ENCODE results near the gene RANBP10.
"Not testable (repeated sequence)": the region's sequence is repeated elsewhere in the genome, so short reads cannot be mapped to it uniquely, and the experiment has no call there.

The RANBP10 gene

DNA sequence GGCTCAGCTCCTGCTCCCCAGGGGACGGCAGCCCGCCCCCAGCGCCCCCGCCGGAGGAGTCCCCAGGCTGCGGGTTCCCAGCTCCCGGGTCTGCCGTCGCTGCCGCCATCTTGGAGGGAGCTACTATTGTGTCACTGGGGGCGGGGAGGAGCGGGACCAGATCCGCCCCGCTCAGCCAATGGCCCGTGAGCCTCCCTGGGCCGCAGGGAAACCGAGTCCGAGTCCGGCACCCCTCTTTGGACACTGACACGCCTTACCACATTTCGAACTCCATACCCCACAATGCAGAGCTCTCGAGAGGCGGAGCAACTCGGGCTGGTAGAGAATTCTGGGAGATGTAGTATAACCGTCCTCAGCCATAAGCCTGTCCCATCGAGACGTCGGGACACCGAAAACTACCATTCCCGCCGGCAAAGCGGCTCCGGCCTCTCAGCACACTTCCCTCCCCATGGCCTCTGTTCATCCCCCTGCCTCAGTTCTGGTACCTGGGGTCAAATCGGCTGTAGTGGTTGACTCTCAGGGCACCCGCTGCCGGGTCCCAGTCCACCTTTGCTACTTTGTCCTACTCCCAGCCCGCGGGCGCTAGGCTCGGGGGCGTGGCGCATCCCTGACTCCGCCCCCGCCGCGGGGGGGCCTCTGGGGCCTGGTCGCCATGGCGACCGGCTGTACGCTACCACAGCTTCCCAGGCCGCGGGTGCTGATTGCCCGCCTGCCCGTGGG lies at the start of gene RANBP10, which contains the start of gene TSNAXIP1:
Gene RANBP10, minus strand, starts transcription at position 133 of the 720 bp plus-strand sequence. Its CDS starts 24 bp downstream, at position 109.
Gene TSNAXIP1, plus strand, starts transcription at position 462 of the 720 bp plus-strand sequence. CDS start 261 bp downstream, outside the sequence.
- DNase-seq: peak; percentile 93

DNA sequence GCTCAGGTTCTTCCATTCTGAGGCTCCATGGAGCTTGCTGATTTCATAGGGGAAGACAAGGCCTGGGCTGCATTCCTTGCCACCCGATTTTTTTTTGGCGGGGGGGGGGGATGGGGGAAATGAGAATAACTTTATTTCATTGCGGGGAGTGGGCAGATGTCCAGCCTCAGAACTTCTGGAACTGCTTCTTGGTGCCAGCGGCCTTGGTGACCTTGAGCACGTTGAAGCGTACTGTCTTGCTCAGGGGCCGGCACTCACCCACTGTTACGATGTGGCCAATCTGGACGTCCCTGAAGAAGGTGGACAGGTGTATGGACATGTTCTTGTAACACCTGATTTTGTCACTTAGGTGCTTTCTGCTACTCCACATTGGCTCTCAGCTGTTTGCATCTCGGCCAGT lies 49.4 kb upstream of the RANBP10 start:
- DNase-seq: no peak

DNA sequence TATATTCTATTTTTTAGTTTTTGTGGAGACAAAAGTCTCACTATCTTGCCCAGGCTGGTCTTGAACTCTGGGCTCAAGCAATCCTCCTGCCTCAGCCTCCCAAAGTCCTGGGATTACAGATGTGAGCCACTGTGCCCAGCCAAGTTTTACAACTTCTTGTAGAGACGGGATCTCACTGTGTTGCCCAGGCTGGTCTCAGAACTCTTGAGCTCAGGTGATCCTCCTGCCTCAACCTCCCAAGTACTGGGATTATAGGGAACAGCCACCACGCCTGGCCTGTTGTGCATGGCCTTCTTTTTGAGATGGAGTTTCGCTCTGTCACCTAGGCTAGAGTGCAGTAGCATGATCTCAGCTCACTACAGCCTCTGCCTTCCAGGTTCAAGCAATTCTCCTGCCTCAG lies 47.3 kb upstream of the RANBP10 start:
- no peak for DNase-seq

DNA sequence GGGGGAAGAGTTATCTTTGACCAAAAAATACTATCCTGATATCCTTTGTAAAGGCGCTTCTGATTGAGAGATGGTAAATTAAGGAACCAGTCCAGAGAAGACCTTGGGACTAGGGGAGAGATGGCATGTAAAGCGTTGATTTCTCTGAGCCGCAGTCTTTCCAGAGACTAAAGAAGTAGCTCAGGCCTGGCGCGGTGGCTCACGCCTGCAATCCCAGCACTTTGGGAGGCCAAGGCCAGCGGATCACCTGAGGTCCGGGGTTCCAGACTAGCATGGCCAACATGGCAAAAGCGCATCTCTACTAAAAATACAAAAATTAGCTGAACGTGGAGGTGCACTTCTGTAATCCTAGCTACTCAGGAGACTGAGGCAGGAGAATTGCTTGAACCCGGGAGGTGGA lies 41.8 kb upstream of the RANBP10 start:
- DNase-seq: no peak

DNA sequence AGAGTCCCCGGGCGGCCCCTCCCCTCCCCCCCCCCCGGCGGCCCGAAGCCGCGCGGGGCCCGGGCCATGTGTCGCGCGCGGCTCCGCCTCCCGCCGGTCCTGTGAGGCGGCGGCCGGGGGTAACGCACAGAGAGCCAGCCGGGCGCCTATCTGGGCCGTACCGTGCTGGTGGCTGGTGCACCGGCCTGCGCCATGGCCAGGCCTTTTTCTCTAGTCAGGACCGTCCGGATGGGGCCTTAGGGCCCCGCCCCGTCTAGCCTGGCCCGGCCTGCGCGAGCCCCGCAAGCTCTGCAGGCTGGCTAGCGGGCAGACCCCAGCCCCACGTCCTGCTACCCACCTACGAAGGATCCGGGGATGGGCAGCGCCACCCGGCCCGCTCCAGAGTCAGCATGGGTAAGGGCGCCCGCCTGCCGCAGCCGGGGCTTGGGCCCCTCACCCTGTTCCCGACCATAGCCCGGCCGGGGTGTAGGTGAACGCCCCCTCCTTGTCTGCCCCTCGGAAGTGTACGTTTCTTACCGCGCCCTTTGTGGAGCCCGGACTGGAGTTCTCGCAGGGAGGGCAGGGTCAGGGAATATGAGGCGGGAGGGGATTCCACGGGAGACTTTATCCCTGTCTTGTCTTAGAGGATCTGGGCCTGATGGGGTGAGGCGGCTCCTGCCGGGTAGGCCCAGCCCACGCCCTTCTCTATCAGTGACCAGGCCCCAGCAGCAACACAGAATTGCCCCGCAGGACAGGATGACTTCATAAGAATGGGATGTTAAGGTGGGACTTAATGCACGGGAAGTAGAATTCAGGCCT lies 40.9 kb upstream of the RANBP10 start, which contains the start of gene CENPT:
Gene CENPT, minus strand, starts transcription at position 630 of the 798 bp plus-strand sequence. CDS start 13,834 bp downstream, outside the sequence.
- peak; percentile 11 for DNase-seq

DNA sequence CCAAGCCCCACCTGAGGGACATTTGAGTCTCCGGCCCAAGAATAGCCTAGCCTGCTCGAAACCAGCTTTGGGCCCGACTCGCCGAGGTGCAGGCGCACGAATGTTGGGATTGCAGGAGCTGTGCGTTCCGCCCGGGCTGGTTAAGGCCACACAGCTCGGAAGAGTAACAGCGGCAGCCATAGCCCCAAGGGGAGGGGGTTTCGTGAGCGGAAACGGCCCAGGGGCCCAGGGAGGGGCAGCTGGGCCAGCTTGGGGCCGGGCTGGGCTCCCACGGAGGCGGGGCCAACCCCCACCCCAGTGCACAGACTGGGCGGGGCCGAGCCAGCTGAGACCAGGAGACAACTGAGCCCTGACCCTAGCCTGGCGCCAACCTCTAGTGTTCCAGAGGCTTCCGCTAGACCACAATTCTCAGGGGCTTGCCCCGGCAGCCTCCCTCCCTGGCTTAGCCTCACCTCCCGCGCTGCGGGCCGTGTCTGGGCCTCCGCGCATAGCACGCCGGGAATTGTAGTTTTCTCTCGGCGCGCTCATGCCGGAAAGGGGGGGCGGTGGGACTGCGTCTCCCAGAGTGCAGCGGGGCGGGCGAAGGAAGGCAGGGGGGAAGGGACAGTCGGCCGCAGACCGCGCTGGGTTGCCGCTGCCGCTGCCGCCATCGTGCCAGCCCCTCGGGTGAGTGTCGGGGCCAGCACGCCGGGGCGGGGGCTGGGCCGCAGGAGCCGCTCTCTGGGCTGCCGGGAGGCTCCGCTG lies 40.1 kb upstream of the RANBP10 start, which contains the start of gene NUTF2:
Gene NUTF2, plus strand, starts transcription at position 614 of the 744 bp plus-strand sequence. CDS start 18,198 bp downstream, outside the sequence.
- peak; percentile 92 for DNase-seq

DNA sequence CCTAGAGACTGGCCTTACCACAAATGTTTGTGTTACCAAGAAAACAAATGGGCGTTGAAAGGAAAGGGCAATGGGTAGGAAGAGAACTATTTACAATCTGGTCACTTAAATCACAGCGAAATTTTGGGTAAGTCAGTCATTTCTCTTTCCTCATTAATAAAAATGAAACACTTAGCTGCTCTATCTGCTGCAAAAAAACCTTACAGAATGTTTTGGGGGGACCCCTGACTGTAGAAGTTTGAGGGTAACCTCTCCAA lies 39.6 kb upstream of the RANBP10 start:
- no peak for DNase-seq

DNA sequence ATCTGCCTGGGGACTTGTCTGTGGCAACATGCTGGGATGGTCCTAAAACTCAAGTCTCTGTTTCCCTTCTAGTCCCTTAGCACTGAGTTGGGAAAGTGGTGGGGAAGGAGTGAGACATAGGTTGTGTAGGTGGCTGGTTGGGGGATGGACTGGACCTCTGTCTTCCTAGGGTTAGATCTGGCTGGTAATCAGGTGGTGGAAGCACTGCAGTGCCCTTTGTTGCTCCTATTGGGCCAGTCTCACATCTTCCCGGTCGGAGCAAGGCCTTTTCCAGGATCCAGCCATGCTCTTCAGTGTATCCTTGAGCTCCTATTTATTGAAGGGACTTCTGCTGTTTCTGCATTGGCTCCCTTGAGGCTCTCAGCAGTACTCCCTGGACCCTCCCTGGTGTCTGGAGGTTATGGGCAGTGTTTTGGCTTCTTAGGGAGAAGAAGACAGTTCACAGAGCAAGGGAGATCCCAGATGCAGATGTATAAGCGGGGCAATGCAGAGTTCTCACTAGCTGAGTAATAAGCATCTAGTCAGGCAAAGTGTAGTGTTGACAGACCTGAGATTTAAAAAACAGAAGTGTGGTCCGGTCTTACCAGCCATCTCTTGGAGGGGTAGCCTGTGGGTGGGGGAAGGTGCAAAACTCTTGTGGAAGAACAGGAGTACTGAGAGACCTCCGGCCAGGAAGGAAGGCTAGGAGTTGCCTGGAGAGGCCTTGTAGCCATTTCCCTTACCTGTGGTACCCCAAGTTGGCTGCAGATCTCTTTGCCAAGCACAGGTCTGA lies 39.1 kb upstream of the RANBP10 start:
- no peak for DNase-seq

DNA sequence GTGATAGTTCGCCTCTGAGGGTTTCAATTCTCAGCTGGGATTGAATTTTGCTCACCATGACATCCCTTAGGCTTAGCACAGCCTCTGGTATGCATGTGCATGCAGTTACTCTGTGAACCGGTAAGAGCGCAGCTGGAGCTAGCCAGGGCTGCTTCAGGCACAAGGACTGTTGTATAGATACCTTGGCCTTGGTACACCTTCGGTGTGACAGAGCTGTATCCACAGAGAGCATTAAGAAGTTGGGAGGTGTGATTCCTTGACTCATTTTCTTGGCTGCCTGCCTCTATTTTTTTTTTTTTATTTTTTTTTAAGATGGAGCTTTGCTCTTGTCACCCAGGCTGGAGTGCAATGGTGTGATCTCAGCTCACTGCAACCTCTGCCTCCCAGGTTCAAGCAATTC lies 38.1 kb upstream of the RANBP10 start:
- DNase-seq: no peak

DNA sequence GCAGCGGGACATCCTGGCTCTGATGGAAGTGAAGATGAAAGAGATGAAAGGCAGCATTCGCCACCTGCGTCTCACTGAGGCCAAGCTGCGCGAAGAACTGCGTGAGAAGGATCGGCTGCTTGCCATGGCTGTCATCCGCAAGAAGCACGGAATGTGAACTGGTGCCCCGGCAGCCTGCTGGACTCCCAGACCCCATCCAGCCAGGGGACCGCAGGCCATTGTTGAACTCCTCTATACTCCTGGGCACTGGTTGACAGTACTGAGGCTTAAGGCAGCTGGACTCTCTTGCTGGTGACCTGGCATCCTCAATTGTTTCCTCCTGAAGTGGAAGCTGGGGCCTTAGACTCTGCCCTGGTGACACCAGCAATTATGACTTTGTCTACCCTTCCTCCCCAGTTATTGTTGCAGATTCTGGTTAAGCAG lies 37.0 kb upstream of the RANBP10 start:
- DNase-seq: peak; percentile 30

DNA sequence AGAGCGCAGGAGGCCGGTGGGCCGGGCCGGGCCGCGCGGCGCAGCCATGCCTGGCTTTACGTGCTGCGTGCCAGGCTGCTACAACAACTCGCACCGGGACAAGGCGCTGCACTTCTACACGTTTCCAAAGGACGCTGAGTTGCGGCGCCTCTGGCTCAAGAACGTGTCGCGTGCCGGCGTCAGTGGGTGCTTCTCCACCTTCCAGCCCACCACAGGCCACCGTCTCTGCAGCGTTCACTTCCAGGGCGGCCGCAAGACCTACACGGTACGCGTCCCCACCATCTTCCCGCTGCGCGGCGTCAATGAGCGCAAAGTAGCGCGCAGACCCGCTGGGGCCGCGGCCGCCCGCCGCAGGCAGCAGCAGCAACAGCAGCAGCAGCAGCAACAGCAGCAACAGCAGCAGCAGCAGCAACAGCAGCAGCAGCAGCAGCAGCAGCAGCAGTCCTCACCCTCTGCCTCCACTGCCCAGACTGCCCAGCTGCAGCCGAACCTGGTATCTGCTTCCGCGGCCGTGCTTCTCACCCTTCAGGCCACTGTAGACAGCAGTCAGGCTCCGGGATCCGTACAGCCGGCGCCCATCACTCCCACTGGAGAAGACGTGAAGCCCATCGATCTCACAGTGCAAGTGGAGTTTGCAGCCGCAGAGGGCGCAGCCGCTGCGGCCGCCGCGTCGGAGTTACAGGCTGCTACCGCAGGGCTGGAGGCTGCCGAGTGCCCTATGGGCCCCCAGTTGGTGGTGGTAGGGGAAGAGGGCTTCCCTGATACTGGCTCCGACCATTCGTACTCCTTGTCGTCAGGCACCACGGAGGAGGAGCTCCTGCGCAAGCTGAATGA lies 36.4 kb upstream of the RANBP10 start:
- DNase-seq: peak; percentile 42

DNA sequence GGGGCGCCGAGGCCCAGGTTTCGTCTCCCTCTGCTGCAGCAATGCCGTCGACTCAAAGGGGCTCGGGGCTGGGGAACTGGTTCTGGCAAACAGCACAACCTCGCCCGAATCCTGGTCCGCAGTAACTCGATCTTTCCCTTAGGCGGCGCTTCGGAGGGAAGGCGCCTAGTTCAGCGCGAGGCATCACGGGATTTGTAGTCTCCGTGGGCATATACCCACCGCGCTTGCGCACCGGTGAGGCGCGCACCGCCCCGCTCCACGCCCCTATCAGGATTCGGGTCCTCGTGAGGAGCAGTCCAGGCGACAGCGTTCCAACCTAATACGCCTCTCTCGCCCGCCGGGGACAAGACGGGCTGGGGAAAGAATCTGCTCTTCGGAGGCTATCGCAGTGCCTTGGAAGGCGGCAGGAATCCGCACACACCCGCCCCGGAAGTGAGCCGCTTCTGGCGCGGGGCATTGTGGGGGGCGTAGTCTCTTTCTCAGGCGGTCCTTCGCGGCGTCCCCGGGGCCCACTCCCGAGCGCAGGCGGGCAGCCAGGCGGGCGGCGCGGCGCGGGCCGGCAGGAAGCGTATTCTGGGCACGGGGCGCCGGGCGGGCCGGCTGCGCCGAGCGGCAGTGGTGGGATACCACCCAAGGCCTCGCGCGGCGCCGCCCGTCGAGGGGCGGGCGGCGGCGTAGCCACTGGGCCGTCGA lies 35.6 kb upstream of the RANBP10 start, which contains the start of gene THAP11:
Gene THAP11, plus strand, starts transcription at position 505 of the 693 bp plus-strand sequence. CDS start 235 bp downstream, outside the sequence.
- peak; percentile 89 for DNase-seq

DNA sequence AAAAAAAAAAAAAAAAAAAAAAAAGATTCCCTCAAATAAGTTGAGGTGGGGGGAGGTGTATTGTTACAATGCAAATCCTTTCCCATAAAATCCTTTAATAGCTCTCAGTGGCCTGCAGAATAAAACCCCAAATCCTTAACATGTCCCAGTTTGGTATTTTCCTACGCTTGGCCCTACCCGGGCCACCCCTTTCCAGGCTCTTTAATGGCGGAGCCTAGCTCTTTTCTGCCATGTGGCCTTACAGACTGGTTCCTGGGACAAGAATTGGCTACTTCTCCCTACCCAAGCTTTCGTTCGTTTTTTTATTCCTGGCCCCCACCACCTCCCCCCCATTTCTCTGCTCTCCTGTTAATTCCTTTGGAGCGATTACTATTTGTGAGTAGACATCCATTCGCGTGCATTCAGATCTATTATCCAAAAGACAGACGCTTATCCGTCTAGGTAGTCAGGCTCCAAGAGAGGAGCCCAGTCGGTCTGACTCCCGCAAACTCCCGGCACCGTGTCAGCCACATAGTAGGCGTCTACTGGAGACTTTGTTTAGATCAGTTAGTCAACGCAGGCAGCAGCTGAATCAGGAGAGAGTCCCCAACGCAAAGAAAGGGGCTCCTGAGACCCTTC lies 34.9 kb upstream of the RANBP10 start:
- DNase-seq: no peak

DNA sequence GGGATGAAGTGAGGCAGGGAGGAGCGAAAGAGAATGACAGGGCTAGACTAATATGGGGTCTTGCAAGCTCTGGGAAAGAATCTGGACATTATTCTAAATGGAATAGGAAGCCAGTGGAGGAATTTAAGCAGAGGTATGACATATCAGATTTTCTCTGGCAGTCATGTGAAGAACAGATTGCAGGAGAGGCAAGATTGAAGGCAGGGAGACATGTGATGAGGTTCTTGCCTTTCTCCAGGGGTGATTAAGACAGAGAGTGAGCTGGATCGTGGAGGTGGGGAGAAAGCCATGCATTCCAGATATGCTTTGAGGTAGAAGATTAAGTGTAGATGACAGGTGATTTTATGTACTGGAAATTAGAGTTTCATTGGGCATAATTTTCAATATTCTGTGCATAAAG lies 31.5 kb upstream of the RANBP10 start:
- DNase-seq: no peak

DNA sequence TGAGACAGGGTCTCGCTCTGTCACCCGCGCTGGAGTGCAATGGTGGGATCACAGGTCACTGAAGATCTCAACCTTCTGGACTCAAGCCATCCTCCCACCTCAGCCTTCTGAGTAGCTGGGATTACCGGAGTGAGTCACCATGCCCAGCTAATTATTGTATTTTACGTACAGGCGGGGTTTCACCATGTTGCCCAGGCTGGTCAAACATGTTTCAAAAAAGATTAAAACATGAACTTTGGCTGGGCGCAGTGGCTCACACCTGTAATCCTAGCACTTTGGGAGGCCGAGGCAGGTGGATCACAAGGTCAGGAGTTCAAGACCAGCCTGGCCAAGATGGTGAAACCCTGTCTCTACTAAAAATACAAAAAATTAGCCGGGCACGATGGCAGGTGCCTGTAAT lies 30.8 kb upstream of the RANBP10 start:
- not testable (repeated sequence) for DNase-seq

DNA sequence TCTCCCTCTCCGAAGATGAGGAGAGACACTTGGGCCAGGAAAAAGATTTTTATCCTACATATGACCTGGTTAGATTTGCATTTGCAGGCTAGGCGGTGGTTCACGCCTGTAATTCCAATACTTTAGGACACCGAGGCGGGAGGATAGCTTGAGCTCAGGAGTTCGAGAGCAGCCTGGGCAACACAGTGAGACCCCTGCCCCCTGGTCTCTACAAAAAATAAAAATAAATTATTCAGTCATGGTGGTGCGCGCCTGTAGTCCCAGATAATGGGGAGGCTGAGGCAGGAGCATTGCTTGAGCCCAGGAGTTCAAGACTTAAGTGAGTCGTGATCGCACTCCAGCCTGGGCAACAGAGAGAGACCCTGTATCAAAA lies 27.9 kb upstream of the RANBP10 start:
- DNase-seq: no peak

DNA sequence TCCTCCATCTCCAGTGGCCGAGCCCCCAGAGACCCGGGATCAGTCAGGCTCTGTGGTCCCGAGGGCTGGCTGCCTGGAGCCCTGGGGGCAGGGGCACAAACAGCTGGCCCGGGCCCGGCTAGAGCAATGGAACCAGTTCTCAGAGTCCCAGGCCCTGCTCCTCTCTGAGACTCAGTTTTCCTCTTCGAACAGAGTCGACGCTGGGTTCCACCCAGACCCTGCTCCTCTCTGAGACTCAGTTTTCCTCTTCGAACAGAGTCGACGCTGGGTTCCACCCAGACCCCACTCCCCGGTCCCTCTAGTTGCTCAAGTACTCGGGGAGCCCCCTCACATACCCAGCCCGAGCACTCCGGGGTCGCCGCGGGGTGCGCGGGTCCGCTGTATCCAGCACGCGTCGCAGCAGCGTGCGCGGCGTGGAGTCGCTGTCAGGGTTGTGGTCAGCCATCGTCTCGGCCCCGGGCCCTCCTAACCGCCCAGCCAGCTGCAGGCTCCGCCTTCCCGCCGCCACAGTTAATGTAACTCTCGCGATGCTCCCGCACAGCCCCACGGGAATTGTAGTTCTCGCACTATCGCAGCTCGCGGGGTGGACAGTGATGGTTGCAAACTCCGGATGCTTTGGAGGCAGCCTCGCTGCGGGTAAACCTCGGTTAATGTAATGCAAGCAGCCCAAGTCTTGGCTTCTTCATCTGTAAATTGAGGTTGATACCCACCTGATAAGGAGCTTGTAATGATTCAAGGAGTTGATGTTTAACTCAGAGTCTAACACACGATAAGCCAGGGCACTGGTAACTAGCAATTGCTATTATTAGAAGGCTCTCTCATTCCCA lies 27.3 kb upstream of the RANBP10 start:
- peak; percentile 87 for DNase-seq

DNA sequence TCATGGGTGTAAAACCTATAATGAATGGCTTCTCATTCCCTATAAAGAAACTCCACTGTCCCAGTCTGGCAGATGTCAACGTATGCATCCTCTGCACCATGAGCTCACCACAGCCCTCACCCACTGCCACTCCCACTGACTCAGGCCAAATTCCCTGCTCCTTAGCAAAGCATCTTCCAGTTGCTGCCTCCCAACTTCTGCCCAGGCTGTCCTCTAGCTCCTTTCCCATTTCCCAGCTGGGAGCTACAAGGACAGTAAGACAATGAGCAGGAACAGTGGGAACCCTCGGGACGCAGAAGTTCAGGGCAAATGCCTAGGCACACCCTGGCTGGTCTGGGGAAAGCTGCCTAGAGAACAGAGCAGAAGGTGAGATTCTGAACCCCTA lies 26.7 kb upstream of the RANBP10 start:
- no peak for DNase-seq

DNA sequence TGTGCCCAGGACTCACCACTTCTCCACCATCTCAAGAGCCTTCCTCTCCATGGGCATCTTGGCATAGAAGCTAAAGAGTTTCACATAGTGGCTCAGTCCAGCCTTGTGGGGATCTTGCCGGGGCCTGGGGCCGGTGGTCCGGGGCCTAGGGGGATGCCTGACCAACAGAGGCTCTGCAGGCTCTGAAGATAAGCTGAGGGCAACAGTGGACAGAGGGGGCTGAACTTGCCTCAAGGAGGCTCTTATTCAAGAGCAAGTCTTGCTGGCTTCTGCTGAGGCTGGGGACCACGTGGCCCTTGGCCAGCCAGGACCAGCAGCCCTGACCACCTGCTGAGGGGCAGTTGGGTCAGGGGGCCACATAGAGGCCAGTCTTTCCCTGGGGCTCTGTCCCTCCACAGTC lies 22.3 kb upstream of the RANBP10 start:
- DNase-seq: no peak

Data from activated CD4-positive, alpha-beta T cell treated with anti-CD3 and anti-CD28 coated beads for 1 hour (primary cell).